HG02678 (cell line): ENCODE data around the gene AKT1S1.

Experiments
- ATAC-seq: cut with Tn5 transposase; IDR thresholded peaks from one replicate; pipeline ENCODE4 v1.9.1; 2021; ENCODE audit warnings: mild to moderate bottlenecking, moderate library complexity; ENCODE audit not compliant: unreplicated experiment

The AKT1S1 gene

DNA sequence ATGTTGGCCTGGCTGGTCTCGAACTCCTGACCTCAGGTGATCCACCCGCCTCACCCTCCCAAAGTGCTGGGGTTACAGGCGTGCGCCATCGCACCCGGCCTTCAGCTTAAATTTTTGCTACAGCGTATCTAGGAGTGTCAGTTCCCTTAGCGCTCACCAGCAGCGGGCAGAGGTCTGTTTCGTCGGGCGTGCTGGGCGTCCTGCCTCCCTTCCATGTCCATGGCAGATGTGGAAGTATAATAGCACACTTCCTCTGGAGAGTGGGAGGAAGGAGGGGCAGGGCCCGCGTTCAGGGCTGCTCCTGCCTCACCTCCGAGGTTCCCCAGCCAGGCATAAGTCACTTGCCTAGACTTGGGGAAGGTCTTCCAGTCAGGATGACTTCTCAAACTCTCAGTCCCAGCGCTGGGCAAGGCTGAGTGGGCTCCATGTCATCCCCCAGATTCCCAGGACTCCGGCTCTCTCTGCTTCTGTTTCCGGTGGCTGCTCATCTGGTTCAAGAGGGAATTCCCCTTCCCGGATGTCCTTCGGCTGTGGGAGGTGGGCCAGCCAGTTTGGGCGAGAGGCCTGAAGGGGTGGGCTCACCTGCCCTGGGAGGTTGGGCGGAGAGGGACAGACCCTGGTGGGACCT, 10.0 kb upstream of the AKT1S1 start:
- ATAC-seq = no peak

DNA sequence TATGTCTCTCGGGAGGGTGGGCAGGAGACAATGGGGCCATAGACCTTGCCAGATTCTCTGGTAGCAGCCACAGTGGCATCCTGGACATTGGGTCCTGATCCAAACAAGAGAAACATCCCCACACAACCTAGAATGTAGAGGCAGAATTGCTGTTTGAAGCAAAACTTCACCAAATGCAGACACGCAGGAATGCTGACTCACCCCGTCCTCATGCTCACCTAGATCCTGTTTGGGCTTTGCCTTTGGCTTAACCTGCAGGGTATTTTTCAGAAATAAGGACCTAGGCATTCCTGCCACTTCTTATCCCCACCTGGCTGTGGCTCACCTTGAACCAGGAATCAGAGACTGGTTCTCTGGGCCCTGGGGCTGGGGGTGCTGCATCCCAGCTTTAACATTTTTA, 7.6 kb upstream of the AKT1S1 start:
- no peak for ATAC-seq

DNA sequence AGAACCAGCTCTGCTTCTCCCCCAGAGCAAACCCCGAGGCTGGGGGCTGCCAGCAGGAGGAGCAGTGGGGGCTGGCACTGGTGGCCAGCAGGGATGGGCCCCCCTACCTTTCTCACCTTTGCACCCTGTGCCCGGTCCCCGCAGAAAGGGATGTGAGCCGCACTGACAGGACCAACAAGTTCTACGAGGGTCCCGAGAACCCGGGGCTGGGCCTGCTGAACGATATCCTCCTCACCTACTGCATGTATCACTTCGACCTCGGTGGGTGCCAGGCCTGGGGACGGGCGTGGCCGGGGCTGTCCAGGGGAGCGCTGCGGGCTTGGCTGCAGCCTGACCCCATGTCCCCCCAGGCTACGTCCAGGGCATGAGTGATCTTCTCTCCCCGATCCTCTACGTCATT, 7.0 kb upstream of the AKT1S1 start:
- ATAC-seq = no peak

DNA sequence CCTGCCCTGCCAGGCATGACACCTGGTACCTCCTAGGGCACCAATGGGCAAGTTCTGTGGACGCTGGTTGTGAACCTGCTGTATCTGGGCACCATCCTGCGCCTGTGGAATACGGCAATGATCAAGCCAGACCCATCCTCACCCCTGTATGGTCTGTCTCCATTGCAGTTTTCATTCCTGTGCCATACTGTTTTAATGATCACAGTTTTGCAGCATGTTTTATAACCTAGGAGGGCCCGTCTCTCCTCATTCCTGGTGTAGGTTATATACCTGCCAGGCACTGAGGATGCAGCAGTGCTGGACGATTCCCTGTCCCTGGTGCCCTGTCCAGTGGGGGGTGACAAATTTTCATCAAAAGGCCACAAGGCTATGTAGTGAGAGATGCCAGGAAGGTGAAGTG, 5.9 kb upstream of the AKT1S1 start:
- no peak for ATAC-seq

DNA sequence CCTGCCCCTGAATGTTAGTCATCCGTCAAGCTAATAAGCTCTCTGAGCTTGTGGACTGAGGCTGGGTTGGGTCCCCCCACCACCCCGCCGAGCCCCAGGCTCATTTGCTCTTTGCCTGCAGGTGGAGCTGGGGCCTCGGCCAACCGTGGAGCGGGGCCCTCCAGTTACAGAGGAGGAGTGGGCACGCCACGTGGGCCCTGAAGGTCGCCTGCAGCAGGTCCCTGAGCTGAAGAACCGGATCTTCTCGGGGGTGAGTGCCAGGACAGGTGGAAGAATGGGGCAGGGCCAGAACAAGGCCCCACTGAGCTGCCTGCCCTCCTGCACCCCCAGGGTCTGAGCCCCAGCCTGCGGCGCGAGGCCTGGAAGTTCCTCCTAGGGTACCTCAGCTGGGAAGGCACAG, 5.5 kb upstream of the AKT1S1 start:
- ATAC-seq = no peak

DNA sequence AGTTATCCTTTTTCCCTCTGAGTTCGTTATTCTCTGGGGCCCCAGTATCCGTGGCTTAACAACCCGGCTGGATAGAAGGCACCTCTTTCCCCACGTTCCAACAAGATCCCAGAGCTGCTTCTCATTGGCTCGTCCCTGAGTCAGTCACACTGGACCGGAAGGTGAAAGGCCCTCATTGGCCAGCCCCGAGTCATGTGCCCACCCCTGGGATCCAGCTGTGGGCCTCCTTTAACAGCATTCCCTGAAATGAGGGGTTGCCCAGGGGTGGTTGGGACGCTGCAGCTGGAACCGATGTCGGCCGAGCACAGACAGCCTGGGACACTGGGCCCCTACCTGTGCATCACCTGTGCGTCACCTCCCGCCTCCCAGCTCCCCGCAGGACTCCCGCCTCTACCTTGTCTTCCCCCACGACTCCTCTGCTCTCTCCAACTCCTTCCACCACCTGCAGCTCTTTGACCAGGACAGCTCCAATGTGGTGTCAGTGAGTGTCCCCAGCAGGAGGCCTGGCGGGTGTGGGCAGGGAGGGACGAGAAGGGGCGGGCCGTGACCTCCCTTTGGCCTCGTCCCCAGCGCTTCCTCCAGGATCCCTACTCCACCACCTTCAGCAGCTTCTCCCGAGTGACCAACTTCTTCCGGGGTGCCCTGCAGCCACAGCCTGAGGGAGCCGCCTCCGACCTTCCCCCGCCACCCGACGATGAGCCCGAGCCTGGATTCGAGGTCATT, 4.7 kb upstream of the AKT1S1 start:
- ATAC-seq = no peak

DNA sequence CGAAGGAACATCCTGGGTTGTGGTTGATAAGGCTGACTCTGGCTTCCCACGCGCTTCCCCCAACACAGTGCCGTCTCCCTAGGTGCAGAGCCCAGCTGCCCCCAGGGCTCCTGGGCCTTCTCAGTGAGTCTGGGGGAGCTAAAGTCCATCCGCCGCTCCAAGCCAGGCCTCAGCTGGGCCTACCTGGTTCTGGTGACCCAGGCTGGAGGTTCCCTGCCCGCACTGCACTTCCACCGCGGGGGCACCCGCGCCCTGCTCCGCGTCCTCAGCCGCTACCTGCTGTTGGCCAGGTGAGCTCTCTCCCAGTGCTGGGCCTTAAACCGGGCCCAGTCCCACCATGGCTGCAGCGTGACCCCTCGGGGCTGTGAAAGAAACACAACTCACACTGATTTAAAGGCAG, 4.0 kb upstream of the AKT1S1 start:
- ATAC-seq = no peak

DNA sequence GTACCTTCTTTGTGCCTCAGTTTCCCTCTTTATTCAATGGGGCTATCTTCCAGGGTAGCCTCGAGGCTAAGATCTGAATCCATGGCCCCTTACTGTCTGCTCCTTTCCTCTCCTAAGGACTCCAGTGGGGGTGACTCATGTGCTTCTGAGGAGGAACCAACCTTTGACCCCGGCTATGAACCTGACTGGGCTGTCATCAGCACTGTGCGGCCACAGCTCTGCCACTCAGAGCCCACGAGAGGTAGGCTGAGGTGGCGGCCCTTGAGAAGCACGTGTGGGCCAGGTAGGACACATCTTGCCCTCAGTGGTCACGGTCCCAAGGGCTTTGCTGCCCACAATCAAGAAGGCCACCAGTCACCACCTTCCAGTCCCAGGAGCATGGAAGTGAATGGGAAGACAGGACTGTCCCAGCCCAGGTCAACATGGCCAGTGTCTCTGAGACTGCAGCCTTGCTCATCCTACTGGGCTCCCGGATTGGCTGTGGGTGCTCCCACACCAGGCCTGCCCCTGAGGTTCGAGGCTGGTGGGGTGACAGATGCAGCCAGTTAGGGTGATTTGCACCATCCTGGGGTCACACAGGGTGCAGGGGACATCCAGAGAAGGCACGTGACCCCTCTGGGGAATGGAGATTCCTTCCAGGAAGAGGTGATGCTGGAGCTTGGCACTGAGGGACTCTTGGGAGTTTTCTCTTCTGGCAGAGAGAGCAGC, 3.2 kb upstream of the AKT1S1 start:
- ATAC-seq = no peak

DNA sequence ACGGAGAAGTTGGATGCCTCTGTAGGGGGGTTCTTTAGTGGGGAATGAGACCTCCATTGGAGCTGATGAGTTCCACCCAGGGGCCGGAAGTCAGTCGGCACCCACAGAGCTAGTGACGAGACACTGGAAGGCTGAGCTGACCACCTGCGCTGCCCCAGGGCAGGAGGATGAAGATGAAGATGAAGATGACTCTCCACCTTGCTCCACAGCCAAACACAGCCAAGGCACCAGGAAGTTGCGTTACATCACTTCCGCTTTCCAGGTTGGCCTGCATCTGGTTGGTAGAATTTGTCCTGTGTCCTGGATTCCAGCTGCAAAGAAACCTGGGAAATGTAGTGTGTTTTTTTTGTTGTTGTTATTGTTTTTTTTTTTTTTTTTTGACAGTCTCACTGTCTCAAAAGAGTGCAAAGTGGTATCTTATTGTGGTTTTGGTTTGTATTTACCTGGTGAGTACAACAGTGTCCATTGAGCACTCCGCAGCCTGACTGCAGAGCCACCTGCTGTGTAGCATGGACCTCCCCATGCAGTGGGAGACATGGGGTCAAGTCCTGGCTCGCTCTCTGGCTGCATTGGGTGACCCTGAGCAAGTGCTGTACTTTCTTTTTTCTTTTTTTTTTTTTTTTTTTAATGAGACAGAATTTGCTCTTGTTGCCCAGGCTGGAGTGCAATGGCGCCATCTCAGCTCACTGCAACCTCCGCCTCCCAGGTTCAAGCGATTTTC, 2.2 kb upstream of the AKT1S1 start:
- no peak for ATAC-seq

DNA sequence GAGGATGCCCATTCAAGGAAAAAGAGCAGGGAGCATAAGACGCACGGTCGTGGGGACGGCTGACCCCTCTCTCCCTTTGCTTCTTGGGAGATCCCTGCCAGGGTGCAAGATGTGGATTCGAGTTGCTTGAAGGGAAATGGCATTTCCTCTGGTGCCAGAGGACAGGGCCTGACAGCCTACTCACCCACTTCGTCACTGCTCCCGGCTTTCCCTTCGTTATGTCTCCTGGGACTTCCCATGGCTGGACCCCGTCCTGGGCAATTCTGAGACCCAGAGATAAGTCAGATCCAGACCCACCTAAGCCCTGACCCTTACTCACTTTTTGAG, 1.6 kb upstream of the AKT1S1 start:
- ATAC-seq = no peak

DNA sequence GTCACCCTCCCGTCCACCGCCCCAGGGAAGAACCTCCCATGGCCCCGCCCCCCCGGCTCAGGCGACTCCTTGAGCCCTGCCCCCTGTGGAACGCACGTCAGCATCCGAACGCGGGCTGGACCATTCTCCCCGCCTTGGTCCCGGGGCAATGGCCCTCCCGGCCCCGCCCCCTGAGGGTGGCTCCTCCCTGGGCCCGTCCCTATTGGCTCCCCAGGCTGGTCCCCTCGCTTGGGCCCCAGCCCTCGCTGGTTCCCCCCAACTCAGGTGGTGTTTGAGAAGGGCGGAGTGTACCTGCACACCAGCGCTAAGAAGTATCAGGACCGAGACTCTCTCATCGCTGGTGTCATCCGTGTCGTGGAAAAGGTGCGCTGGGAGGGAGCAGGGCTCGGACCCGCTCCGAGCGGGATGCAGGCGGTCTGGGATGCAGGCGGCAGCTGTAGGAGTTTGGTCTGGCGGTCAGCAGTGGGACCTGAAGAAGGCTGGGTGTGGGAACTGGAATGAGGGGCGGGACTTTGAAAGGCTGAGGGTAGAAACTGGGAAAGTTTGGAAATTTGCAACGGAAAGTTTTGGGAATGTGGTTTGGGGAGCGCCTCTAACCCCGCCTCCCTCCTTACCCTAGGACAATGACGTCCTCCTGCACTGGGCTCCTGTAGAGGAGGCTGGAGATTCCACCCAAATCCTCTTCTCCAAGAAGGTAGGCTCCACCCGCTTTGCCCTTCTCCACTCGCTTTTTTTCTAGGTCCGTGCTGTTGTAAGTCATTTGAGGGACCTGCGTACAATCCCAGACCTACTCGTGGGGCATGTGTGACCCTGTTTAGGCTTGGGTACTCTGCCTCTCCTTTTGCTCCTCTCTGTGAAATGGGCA, 956 bp upstream of the AKT1S1 start:
- peak; percentile 42 for ATAC-seq

DNA sequence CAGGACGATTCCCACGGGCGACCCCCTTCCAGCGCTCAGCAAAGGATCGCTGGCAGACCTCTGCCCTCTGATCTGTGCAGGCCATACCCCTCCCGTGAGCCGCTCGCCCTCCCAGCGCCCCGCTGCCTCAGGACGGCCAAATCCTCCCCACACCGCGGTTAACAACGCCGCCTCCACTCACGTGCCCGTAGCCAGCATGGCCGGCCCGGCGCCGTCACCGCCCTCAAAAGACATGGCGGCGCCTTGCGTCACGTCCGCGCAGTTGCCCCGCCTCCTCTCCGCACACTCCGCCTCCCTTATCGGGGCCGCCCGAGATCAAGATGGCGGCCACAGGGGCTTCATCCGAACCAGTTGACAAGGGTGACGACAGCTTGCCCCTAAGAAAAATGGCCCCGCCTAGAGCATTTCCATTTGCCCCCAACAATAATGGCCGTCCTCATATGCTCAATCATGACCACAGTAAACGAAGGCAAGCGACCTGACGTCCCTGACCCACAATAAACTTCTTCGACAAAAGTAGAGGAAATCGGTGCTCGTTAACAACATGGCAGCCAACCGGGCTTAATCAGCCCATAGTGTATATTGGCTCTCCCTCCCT, 634 bp downstream of the AKT1S1 start:
- peak; percentile 52 for ATAC-seq

DNA sequence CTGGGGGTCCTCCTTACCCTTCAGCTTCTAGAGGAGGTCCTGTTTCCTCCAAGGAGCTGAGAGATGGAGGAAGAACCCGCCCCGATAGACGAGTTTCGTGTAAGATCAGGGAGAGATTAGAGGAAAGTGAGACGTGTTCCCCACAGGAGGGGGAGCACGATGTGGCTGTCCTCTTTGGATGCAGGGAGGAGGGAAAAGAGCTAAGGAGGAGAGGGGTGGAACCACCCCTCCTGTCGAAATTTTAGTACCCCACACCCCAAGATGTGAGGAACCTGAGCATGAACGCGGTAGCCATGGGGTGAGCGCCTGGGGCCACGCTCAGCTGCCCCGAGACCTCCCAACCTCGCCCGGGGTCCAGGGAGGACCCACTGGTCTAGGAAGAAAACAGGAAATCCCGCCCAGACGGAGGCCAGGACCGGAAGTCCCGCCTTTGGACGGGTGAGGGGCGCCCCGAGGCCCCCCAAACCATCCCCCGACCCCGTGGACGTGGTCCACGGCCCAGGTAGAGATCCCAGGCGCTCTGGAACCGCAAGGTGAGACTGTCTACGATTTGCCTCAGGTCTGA, 1.2 kb downstream of the AKT1S1 start:
- no peak for ATAC-seq

DNA sequence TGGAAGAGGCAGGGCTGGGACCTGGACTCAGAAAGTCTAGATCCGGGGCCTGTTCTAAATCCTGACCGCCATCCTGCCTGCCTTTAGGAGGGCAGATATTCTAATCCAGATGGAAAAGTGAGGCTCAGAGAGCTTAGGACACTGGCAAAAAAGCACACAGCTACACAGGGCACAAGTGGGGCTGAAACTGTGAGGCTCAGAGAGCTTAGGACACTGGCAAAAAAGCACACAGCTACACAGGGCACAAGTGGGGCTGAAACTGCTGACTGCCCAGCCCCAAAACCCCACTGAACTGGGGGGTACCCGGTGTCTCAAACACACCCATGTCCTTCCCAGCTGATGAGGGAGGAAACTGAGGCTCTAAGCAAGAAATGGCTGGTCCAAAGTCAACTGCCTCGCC, 2.0 kb downstream of the AKT1S1 start:
- ATAC-seq = no peak

DNA sequence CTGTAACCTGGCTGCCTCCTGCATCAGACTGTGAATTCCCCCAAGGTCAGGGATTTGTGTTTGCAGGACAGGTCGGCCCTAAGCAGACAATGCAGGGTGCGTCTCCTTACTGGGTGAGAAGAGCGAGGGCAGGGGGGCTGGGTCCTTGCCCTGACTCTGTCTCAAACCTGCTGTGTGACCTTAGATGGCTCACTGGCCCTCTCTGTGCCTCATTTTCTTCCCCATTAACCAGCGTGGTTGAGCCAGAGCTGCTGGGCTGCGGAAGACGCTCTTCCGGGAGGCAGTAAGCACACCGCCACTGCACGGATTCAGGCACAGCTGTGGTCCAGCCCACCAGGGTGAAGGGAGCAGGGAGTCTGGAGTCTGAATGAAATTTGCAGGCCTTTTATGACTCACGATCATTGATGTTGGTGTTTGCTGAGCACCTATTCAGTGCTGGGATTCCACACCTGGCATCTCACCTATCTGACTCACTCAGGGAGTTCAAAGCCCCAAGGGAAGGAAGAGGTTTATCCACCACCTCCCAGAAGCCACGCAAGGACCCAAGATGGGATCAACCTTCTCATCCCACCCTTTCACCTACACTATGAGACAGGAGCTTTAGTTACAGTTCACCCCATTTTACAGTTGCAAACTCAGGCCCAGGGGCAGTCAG, 2.5 kb downstream of the AKT1S1 start:
- no peak for ATAC-seq

DNA sequence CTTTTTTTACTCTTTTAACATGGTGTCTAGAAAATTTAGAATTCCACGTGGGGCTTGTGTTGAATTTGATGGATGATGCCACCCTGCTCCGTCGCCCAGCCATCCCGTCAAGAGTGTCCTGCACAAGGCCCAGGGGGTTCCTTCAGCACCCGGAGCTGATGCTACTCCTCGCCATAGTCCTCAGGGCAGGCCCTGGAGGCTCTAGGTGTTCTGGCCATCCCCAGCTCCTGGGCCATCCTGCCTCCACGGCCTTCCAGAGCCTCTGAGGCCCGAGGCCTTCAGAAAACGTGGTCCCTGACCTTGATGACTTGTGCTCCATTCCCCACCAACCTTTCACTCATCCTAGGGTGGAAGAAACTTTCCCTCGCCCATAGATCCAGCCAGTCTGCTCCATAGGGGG, 3.3 kb downstream of the AKT1S1 start:
- no peak for ATAC-seq

DNA sequence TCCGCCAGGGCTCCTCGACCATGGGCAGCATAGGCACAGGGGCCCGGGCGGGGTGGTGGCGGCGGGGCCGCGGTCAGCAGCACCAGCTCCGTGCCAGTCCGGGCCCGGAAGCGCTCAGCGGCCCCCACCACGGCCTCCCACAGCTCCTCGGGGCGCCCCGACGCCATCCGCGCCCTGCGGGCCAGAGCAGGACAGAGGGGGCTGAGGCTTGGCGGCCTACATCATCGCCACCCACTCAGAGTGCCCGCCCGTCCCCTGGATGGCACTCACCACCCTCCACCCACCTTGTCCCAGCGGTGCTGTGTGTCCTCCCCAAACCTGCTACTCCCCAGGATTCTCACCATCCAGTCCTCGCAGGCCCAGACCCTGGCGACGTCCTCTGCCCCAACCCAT, 4.0 kb downstream of the AKT1S1 start:
- no peak for ATAC-seq

DNA sequence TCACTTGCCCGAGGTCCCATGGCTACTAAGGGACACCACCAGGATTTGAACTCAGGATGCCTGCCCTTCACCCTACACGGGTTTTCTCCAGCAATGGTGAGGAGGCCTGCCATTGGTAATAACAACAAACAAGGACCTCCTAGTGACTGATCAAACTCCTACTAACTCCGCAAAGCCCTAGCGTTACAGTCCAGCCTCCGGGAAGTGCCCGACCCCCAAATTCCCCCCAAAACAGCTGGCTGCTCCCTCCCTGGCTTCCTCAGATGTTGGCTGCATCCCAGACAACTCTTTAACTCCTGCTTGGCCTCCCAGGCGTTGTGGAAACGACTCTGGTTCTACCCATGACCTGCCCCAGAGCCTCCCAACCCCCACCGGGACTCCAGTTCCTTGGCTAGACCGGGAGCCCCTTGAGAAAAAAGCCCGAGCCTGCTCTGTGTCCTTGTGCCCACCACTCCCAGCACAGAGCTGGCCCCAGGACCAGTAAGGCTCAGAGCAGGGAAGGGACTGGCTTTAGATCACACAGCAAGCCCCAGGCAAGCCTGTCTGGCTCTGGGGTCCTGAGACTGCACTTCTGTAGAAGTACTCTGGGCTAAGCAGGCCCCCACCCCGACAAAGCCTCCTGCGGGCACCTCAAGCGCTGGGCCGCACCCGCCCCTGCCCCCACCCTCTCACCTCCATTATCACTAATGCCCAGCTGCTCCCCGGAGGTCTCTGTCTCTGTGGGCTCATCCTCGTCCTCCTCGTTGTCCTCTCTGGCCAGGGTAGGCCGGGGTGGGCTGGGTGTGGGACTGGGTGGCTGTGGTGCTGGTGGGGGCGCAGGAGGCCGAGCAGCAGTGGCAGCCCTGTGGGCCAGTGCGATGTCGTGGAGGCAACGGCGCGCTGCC, 4.7 kb downstream of the AKT1S1 start:
- ATAC-seq = no peak
